HepG2 (cell line): ENCODE data around the gene ANKRD29. TPM values are rescaled to one million over a fixed set of nuclear protein-coding genes. Genes with fewer than 3 reads are reported as not detected.

ENCODE experiments used
- CEBPG ChIP-seq: IDR thresholded peaks from 2 replicates; pipeline ENCODE4 v1.6.1; 2016
- HDAC1 ChIP-seq: sonication (generic); formaldehyde crosslinking; IDR thresholded peaks from 2 replicates; pipeline ENCODE4 v1.5.1; 2020; ENCODE audit warnings: mild to moderate bottlenecking, missing genetic modification reagents
- KLF11 ChIP-seq: IDR thresholded peaks from 2 replicates; pipeline ENCODE4 v1.6.1; 2016; ENCODE audit warnings: missing compliant biosample characterization
- KLF12 ChIP-seq: sonication (generic); formaldehyde crosslinking; IDR thresholded peaks from 2 replicates; pipeline ENCODE4 v1.4.0; 2020; ENCODE audit warnings: missing genetic modification reagents, borderline replicate concordance
- NFRKB ChIP-seq: fragments of 450-650 bp; IDR thresholded peaks from 2 replicates; pipeline ENCODE4 v1.6.1; 2017
- RAD21 ChIP-seq: fragments of 450-650 bp; formaldehyde crosslinking; IDR thresholded peaks from 2 replicates; pipeline ENCODE4 v1.5.0; 2020; ENCODE audit warnings: mild to moderate bottlenecking
- RAD51 ChIP-seq: fragments of 450-650 bp; IDR thresholded peaks from 2 replicates; pipeline ENCODE4 v1.6.1; 2016; ENCODE audit warnings: borderline replicate concordance
- RFX3 ChIP-seq: IDR thresholded peaks from 2 replicates; pipeline ENCODE4 v1.6.1; 2016; ENCODE audit warnings: missing biosample characterization, missing genetic modification reagents
- SRSF9 ChIP-seq: fragments of 200-400 bp; formaldehyde crosslinking; IDR thresholded peaks from 2 replicates; pipeline ENCODE4 v1.6.1; 2018; ENCODE audit warnings: borderline replicate concordance, mild to moderate bottlenecking, low read depth, low read length; ENCODE audit not compliant: insufficient read depth, poor library complexity, severe bottlenecking
- TAF1 ChIP-seq: sonication (generic); formaldehyde crosslinking; IDR thresholded peaks from 2 replicates; pipeline ENCODE4 v1.4.0; 2020; ENCODE audit warnings: missing genetic modification reagents
- ZFP36L1 ChIP-seq: sonication (generic); formaldehyde crosslinking; IDR thresholded peaks from 2 replicates; pipeline ENCODE4 v1.8.0; 2022; ENCODE audit warnings: mild to moderate bottlenecking, missing genetic modification reagents, moderate library complexity
- ZNF207 ChIP-seq: fragments of 450-650 bp; IDR thresholded peaks from 2 replicates; pipeline ENCODE4 v1.6.1; 2016; ENCODE audit warnings: antibody characterized with exemption, borderline replicate concordance
- ZNF251 ChIP-seq: sonication (generic); formaldehyde crosslinking; IDR thresholded peaks from 2 replicates; pipeline ENCODE4 v1.9.0; 2021; ENCODE audit warnings: mild to moderate bottlenecking, missing genetic modification reagents
- ZNF296 ChIP-seq: sonication (generic); formaldehyde crosslinking; conservative IDR thresholded peaks from 2 replicates; pipeline ENCODE4 v1.5.0; 2020; ENCODE audit warnings: mild to moderate bottlenecking, missing genetic modification reagents
- ZNF724P ChIP-seq: sonication (generic); formaldehyde crosslinking; IDR thresholded peaks from 2 replicates; pipeline ENCODE4 v1.8.0; 2022; ENCODE audit warnings: missing genetic modification reagents, borderline replicate concordance
- ZNF772 ChIP-seq: sonication (generic); formaldehyde crosslinking; IDR thresholded peaks from 2 replicates; pipeline ENCODE4 v1.5.0; 2020; ENCODE audit warnings: mild to moderate bottlenecking, missing genetic modification reagents
- ZNF773 ChIP-seq: sonication (generic); formaldehyde crosslinking; IDR thresholded peaks from 2 replicates; pipeline ENCODE4 v1.4.0; 2020; ENCODE audit warnings: missing genetic modification reagents, borderline replicate concordance
- polyA plus RNA-seq, 8 experiments: library from polyadenylated mRNA; depleted of rRNA in 3 of 8; stranded (reverse) in 7 of 8; unstranded in 1 of 8; fragments of >200 nt; fragmentation: Illumina TruSeq in 4 of 8; extraction: Trizol in 4 of 8; gene quantifications; 2 replicates each; pipeline versions ENCODE4 v1.2.1 to v1.2.3, GENCODE V29; 2011 to 2016; ENCODE audit warnings: low read depth in 4 of 8, missing spikeins in 1 of 8, mixed read lengths in 1 of 8; ENCODE audit not compliant: insufficient read depth in 1 of 8
- total RNA-seq, 5 experiments: library from RNA; depleted of rRNA; stranded (reverse); fragments of >200 nt; fragmentation: Illumina TruSeq; extraction: Trizol; gene quantifications; 2 replicates each; pipeline ENCODE4 v1.2.3, GENCODE V29; 2016; ENCODE audit warnings: low read depth in 1 of 5
- TF ChIP-seq, protein P1 (sequence below): sonication (generic); formaldehyde crosslinking; IDR thresholded peaks from 2 replicates; pipeline ENCODE4 v1.4.0; 2020; ENCODE audit warnings: mild to moderate bottlenecking, missing genetic modification reagents
- TF ChIP-seq, protein P2 (sequence below): sonication (generic); formaldehyde crosslinking; IDR thresholded peaks from 2 replicates; pipeline ENCODE4 v1.9.0; 2022; ENCODE audit warnings: low read depth, missing genetic modification reagents
- TF ChIP-seq, protein P3 (sequence below): sonication (generic); formaldehyde crosslinking; IDR thresholded peaks from 2 replicates; pipeline ENCODE4 v1.4.0; 2020; ENCODE audit warnings: missing genetic modification reagents
- TF ChIP-seq, protein P4 (sequence below): sonication (generic); formaldehyde crosslinking; IDR thresholded peaks from 2 replicates; pipeline ENCODE4 v1.4.0; 2020; ENCODE audit warnings: missing genetic modification reagents, low read depth, mild to moderate bottlenecking, borderline replicate concordance

ANKRD29 gene
- total and polyA plus RNA-seq, 2 of the 13 experiments (the other 11 are each of a cell fraction or from before 2014, with no cell fraction given) = not detected

DNA sequence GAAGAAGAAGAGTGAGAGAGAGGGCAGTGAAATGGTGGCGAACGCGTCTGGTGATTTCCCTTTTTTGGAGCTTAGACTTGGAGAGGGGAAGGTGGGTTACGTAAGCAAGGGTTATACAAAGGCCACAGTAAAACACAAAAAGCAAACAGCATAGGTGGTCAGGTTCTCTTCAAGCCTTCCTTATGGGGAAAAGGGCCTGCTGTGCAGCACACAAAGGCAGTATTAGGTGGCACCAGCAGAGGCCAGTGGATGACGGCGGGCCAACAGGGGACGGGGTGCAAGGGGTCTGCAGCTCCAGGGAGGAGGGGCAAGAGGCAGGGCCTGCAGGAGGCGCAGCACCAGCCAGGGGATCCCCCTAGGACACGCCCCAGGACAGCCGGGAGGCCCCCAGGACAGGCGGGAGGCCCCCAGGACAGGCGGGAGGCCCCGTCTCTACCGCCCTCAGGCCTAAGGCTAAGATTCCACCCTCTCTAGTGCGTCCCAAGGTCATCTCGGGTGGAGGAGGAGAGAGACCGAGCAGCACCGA lies 43.8 kb downstream of the ANKRD29 start (continued):
- TF ChIP-seq, protein P1, sequence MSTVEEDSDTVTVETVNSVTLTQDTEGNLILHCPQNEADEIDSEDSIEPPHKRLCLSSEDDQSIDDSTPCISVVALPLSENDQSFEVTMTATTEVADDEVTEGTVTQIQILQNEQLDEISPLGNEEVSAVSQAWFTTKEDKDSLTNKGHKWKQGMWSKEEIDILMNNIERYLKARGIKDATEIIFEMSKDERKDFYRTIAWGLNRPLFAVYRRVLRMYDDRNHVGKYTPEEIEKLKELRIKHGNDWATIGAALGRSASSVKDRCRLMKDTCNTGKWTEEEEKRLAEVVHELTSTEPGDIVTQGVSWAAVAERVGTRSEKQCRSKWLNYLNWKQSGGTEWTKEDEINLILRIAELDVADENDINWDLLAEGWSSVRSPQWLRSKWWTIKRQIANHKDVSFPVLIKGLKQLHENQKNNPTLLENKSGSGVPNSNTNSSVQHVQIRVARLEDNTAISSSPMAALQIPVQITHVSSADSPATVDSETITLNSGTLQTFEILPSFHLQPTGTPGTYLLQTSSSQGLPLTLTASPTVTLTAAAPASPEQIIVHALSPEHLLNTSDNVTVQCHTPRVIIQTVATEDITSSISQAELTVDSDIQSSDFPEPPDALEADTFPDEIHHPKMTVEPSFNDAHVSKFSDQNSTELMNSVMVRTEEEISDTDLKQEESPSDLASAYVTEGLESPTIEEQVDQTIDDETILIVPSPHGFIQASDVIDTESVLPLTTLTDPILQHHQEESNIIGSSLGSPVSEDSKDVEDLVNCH (CRISPR knock-in tag) = no peak
- TF ChIP-seq ZNF251 (CRISPR knock-in tag) = no peak
- TF ChIP-seq ZNF772 (CRISPR knock-in tag) = no peak
- no peak for TF ChIP-seq NFRKB
- TF ChIP-seq KLF11 (CRISPR knock-in tag) = no peak
- TF ChIP-seq ZNF296 (CRISPR knock-in tag) = no peak
- no peak for TF ChIP-seq SRSF9
- TF ChIP-seq, protein P2, sequence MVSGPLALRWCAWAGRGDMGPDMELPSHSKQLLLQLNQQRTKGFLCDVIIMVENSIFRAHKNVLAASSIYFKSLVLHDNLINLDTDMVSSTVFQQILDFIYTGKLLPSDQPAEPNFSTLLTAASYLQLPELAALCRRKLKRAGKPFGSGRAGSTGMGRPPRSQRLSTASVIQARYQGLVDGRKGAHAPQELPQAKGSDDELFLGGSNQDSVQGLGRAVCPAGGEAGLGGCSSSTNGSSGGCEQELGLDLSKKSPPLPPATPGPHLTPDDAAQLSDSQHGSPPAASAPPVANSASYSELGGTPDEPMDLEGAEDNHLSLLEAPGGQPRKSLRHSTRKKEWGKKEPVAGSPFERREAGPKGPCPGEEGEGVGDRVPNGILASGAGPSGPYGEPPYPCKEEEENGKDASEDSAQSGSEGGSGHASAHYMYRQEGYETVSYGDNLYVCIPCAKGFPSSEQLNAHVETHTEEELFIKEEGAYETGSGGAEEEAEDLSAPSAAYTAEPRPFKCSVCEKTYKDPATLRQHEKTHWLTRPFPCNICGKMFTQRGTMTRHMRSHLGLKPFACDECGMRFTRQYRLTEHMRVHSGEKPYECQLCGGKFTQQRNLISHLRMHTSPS (CRISPR knock-in tag) = no peak
- no peak for TF ChIP-seq KLF12 (CRISPR knock-in tag)
- no peak for TF ChIP-seq RAD21 (CRISPR knock-in tag)
- no peak for TF ChIP-seq ZNF773 (CRISPR knock-in tag)
- no peak for TF ChIP-seq ZNF724P (CRISPR knock-in tag)
- TF ChIP-seq, protein P3, sequence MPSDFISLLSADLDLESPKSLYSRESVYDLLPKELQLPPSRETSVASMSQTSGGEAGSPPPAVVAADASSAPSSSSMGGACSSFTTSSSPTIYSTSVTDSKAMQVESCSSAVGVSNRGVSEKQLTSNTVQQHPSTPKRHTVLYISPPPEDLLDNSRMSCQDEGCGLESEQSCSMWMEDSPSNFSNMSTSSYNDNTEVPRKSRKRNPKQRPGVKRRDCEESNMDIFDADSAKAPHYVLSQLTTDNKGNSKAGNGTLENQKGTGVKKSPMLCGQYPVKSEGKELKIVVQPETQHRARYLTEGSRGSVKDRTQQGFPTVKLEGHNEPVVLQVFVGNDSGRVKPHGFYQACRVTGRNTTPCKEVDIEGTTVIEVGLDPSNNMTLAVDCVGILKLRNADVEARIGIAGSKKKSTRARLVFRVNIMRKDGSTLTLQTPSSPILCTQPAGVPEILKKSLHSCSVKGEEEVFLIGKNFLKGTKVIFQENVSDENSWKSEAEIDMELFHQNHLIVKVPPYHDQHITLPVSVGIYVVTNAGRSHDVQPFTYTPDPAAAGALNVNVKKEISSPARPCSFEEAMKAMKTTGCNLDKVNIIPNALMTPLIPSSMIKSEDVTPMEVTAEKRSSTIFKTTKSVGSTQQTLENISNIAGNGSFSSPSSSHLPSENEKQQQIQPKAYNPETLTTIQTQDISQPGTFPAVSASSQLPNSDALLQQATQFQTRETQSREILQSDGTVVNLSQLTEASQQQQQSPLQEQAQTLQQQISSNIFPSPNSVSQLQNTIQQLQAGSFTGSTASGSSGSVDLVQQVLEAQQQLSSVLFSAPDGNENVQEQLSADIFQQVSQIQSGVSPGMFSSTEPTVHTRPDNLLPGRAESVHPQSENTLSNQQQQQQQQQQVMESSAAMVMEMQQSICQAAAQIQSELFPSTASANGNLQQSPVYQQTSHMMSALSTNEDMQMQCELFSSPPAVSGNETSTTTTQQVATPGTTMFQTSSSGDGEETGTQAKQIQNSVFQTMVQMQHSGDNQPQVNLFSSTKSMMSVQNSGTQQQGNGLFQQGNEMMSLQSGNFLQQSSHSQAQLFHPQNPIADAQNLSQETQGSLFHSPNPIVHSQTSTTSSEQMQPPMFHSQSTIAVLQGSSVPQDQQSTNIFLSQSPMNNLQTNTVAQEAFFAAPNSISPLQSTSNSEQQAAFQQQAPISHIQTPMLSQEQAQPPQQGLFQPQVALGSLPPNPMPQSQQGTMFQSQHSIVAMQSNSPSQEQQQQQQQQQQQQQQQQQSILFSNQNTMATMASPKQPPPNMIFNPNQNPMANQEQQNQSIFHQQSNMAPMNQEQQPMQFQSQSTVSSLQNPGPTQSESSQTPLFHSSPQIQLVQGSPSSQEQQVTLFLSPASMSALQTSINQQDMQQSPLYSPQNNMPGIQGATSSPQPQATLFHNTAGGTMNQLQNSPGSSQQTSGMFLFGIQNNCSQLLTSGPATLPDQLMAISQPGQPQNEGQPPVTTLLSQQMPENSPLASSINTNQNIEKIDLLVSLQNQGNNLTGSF = no peak
- TF ChIP-seq, protein P4, sequence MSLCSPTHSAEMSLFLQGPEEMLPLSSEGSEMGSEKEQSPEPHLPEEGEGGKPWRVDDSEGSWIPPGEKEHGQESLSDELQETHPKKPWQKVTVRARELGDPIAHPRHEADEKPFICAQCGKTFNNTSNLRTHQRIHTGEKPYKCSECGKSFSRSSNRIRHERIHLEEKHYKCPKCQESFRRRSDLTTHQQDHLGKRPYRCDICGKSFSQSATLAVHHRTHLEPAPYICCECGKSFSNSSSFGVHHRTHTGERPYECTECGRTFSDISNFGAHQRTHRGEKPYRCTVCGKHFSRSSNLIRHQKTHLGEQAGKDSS (CRISPR knock-in tag) = no peak
- TF ChIP-seq RAD51 = no peak
- no peak for TF ChIP-seq RFX3 (CRISPR knock-in tag)
- TF ChIP-seq CEBPG (CRISPR knock-in tag) = peak; percentile 56
- no peak for TF ChIP-seq ZFP36L1 (CRISPR knock-in tag)
- TF ChIP-seq TAF1 = no peak
- peak; percentile 40; the same call in 1 of the 2 replicates for TF ChIP-seq HDAC1 (CRISPR knock-in tag)
- no peak for TF ChIP-seq ZNF207
